GM18867 (cell line): ENCODE data around the gene STIM2.

ENCODE experiments used
- ATAC-seq: cut with Tn5 transposase; IDR thresholded peaks from one replicate; pipeline ENCODE4 v1.9.1; 2021; ENCODE audit warnings: mild to moderate bottlenecking, moderate library complexity; ENCODE audit not compliant: unreplicated experiment

The STIM2 gene

GRCh38 chr4:26836539-26836938, 24.1 kb upstream of the STIM2 start:
- no peak for ATAC-seq

- ATAC-seq = no peak
Measured at GRCh38 chr4:26837993-26838842, 22.4 kb upstream of the STIM2 start.

- no peak for ATAC-seq
Measured at GRCh38 chr4:26839016-26839415, 21.6 kb upstream of the STIM2 start.

- no peak for ATAC-seq
Measured at GRCh38 chr4:26839534-26839951, 21.1 kb upstream of the STIM2 start.

DNA sequence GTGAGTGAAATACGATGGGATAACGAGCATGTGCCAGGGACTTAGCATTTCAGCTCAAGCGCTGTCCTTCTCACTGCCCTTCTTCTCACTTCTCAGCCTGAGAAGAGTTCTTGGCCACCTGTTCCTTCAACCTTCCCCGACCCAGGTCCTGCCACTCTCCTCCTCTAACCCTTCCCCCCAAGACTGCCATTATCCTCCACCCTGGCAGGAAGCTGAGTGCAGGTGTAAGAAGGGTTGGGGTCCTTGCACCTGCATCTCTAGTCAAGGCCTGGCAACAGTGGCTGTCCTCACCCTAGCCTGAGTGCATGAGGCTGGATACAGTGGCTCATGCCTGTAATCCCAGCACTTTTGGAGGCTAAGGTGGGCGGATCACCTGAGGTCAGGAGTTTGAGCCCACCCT, 19.9 kb upstream of the STIM2 start:
- no peak for ATAC-seq

GRCh38 chr4:26842911-26843310, 17.7 kb upstream of the STIM2 start:
- ATAC-seq = no peak

GRCh38 chr4:26850528-26850927, 10.1 kb upstream of the STIM2 start:
- ATAC-seq = no peak

- no peak for ATAC-seq
Measured at GRCh38 chr4:26851129-26851528, 9.5 kb upstream of the STIM2 start.

GRCh38 chr4:26854701-26855100, 5.9 kb upstream of the STIM2 start:
- no peak for ATAC-seq

- no peak for ATAC-seq
Measured at GRCh38 chr4:26856906-26857277, 3.7 kb upstream of the STIM2 start.

DNA sequence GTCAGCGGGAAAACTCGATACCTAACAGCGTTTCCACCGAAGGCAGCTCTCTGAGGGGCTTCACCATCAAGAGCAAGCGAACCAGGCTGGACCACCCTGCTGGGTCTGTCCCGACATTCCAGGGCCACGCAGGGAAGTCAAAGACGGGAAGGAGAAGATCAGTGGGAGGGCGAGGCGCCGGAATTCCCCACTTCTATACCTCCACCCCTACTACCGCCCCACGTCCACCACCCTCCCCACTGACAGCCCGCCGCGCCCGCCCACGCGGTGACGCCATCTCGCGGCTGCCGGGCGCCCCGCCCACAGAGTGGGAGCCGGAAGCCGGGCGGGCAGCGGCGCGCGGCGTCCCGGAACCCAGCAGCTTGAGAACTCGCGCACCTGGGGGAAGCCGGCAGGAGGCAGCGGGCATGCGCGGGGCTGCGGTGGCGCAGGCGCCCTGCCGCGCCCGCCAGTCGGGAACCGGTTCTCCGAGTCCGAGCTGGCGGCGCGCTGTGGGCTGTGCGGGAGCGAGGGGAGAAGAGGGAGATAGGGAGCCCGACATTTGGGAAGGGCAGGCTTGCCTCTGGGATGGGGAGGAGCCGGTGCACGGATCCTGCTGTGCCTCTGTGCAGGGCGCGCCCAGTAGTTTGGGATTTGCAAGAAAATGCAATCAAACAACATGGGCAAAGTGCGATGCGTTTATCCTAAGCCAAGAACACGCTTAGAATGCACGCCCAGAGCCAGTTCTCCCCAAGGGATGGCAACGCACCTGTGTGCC, 3.2 kb upstream of the STIM2 start:
- ATAC-seq = peak; percentile 59

DNA sequence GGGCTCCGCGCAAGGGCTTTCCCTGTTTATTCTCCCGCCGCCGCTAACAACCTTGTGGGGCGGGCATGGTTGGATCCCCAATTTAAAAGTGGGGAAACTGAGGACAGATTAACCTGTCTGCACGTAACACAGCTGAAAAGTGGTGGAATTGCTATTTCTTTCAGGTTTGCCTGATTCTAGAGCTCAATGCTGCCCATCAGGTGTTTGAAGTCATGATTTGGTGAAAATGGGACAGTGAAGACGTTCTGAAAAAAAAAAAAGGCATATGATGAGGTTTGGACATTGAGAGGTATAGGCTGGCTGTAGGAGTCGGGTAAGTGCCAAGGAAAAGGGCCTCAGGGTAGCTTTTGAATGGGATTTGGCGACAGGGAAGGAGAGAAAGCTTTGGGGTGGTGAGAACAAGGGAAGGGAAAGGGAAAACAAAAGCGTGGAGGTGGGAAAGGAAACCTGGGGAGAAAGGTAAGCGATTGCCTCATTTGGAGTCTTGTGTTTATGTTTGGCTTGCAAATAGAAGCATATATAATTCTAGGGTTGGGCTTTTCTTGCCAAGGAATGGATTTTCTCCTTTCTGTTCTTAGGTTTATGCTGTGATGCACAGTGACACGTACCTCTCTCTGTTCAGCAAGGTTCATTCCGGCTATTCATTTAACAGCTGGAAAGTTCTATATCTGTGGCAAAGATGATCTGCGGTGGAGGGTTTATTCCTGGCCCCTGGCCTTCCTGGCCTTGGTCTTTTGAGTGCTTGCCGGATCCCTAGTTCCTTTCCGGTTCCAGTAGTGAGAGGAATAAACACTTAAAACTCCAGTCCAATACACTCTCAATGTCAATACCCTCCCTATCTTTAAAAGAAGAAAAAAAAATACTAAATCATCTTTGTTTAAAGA, 2.4 kb upstream of the STIM2 start:
- no peak for ATAC-seq

DNA sequence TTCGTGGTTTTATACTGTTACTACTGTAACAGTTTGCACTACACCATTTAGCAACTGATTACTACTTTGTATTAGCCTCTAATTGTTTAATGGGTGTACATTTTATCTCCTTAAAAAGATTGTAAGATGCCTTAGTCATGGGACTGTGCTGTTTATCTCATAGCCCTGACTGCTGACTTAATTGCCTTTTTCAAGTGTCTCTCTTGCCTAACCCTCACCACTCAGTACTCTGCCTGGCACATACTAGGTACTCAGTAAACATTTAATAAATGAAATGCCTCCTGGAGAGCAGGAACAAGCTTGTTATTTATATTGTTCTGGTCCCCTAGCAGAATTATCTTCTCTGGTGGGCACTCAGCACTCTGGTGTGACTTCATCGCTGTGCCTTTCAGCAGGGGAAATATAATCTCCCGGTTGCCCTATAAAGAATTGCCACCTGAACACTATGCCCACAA, 1.7 kb upstream of the STIM2 start:
- no peak for ATAC-seq

DNA sequence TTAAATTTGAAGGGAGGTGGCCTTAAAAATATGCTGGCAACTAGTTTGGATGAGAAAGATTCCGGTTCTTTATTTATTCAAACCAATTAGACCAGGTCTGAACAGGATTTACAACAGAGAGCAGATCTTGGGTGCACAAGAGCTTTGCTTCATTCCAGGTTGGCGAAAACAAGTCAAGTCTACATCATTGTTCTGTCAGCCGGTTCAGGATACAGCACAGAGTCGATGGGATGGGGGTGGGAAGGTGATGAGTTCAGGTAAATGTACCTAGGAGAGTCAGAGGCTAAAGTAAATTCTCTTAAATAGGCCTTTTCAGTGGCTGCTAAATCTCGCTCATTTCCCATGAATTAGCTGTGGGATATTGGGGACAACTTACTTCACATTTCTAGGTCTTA, 882 bp upstream of the STIM2 start:
- ATAC-seq = no peak

GRCh38 chr4:26860922-26861433, 337 bp downstream of the STIM2 start:
- peak; percentile 27 for ATAC-seq

GRCh38 chr4:26861434-26862186, 969 bp downstream of the STIM2 start:
- ATAC-seq = peak; percentile 44

GRCh38 chr4:26862381-26862915, 1.8 kb downstream of the STIM2 start:
- ATAC-seq = no peak

GRCh38 chr4:26863512-26863911, 2.9 kb downstream of the STIM2 start:
- no peak for ATAC-seq

DNA sequence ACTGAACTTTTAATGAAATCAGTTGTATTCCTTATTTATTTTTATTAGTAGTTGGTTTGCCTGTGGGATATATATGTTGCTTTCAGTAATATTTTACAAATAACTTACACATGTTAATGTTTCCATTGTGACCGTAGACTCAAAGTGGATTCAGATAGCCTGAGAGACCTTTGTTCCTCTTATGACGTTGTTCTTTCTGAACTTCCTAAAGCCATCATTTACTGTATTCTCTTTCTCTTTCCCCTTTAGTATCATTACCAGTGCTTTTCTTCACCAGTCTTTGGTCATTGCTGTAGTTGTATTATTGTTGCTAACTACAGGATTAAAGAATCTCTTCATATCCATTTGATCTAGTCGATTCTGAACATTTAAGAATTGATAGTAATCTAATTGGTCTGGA, 4.3 kb downstream of the STIM2 start:
- no peak for ATAC-seq

DNA sequence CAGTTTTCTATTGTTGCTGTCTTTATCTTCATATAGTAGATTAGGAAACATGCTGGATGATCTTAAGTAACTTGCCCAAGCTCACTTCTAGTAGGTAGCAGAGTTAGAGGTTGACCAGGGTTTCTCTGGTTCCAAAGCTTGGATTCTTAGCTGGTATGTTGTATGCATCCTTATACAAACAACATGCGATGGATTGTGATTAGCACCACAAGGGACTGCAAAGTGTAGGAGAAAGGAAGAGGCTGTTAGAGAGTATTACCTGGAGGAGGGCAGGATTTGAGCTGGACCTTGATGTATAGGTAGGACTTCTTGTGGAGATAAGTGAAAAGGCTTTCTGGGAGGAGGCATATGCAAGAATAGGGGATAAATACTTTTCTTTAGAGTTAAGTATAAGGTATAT, 5.6 kb downstream of the STIM2 start:
- ATAC-seq = no peak
